Measurements from ENCODE around the gene PRKAR2A. TPM values are rescaled to one million over a fixed set of nuclear protein-coding genes. Genes with fewer than 3 reads are reported as not detected.
A peak's percentile ranks its signal among the peaks of the same experiment; 100 is the strongest.

The PRKAR2A gene
- 10 to 100 TPM; 40.5 to 43.5 (median 42.7) TPM for total RNA-seq
- 23.8 TPM for total RNA-seq (2013)

- peak within 1 kb of the TSS; percentile 91 for H3K4me3 Mint-ChIP-seq
- Histone ChIP-seq H3K27me3 (ENCODE audit: control insufficient read depth, insufficient read depth, low read length) (no peaks in the 10 kb centered on the region), H3K9me3 (ENCODE audit: control insufficient read depth, insufficient read depth, low read length) (no peaks in the 10 kb centered on the region), H3K4me3 (ENCODE audit: low read length) (peak within 1 kb of the TSS; percentile 86), H3K27ac (ENCODE audit: low read length) (peak within 1 kb of the TSS; percentile 79), H3K4me1 (ENCODE audit: control insufficient read depth, insufficient read depth, low read length) (peaks cover 27% of the 10 kb centered on the region), H3K36me3 (ENCODE audit: control insufficient read depth, insufficient read depth, low read length) (no peaks in the 10 kb centered on the region)
- H3K27me3 Mint-ChIP-seq (ENCODE audit: low read depth in 2 of 2), result no peaks in the 10 kb centered on the region
- H3K36me3 Mint-ChIP-seq, result no peaks in the 10 kb centered on the region
- H3K27ac Mint-ChIP-seq, result peak within 1 kb of the TSS; percentile 98
- intact Hi-C loops (cut with micrococcal nuclease), result loop anchor here (2.0 to 5.0 kb wide), 3 partner anchors 35 to 70 kb away; partner anchors contain the start of genes ARIH2 and SLC25A20
- WGBS (ENCODE audit: insufficient coverage), result 3% methylated on average over 81 of the region's 81 CpGs
- TF ChIP-seq CTCF (IDR thresholded peaks at IDR 0.05), result no peak
- H3K4me1 Mint-ChIP-seq, result peaks cover 23 to 29% of the 10 kb centered on the region in 2 donors
- no peaks in the 10 kb centered on the region for H3K9me3 Mint-ChIP-seq
- peak; percentile 89 to 95 (median 89) for ATAC-seq
- DNase-seq, result peak; percentile 88 to 92
Measured at GRCh38 chr3:48847504-48848423, at the start of gene PRKAR2A. TSS of gene PRKAR2A (minus strand) at chr3:48847874. CDS start at chr3:48847596, 278 bp downstream.

GRCh38 chr3:48896936-48897335, 49.3 kb upstream of the PRKAR2A start:
- DNase-seq (no peak), ATAC-seq (no peak)
- intact Hi-C loops (cut with micrococcal nuclease), result loop anchor here (5.0 kb wide), 1 partner anchor 50 kb away; the partner anchor contains the start of gene PRKAR2A
- TF ChIP-seq CTCF (IDR thresholded peaks at IDR 0.05), result no peak
- Mint-ChIP-seq H3K4me1 (peaks cover 48 to 51% of the 10 kb centered on the region in 2 donors), H3K4me3 (peak overlapping the region; percentile 80), H3K27me3 (ENCODE audit: low read depth in 2 of 2) (no peaks in the 10 kb centered on the region), H3K27ac (peak overlapping the region; percentile 86 to 88), H3K9me3 (no peaks in the 10 kb centered on the region), H3K36me3 (peaks cover under 1% of the 10 kb centered on the region)
- peak overlapping the region; percentile 88 for H3K27ac ChIP-seq (ENCODE audit: low read length)
- peaks cover 2% of the 10 kb centered on the region for H3K36me3 ChIP-seq (ENCODE audit: control insufficient read depth, insufficient read depth, low read length)
- WGBS (ENCODE audit: insufficient coverage), result 80% methylated on average over 2 of the region's 2 CpGs
- H3K27me3 ChIP-seq (ENCODE audit: control insufficient read depth, insufficient read depth, low read length), result no peaks in the 10 kb centered on the region
- no peak overlapping the region for H3K4me3 ChIP-seq (ENCODE audit: low read length)
- H3K4me1 ChIP-seq (ENCODE audit: control insufficient read depth, insufficient read depth, low read length), result peaks cover 44% of the 10 kb centered on the region
- H3K9me3 ChIP-seq (ENCODE audit: control insufficient read depth, insufficient read depth, low read length), result no peaks in the 10 kb centered on the region

- 100% methylated on average over 6 of the region's 6 CpGs for WGBS (ENCODE audit: insufficient coverage)
- no peaks in the 10 kb centered on the region for H3K9me3 ChIP-seq (ENCODE audit: control insufficient read depth, insufficient read depth, low read length)
- H3K4me1 ChIP-seq (ENCODE audit: control insufficient read depth, insufficient read depth, low read length), result peaks cover 35% of the 10 kb centered on the region
- intact Hi-C loops (cut with micrococcal nuclease), result no loop called here
- Mint-ChIP-seq H3K4me3 (no peak overlapping the region), H3K36me3 (peaks cover 6% of the 10 kb centered on the region), H3K27me3 (ENCODE audit: low read depth in 2 of 2) (no peaks in the 10 kb centered on the region), H3K27ac (peak overlapping the region in 1 of 2 donors; percentile 36), H3K4me1 (peaks cover 47 to 48% of the 10 kb centered on the region in 2 donors), H3K9me3 (no peaks in the 10 kb centered on the region)
- H3K4me3 ChIP-seq (ENCODE audit: low read length), result no peak overlapping the region
- no peaks in the 10 kb centered on the region for H3K27me3 ChIP-seq (ENCODE audit: control insufficient read depth, insufficient read depth, low read length)
- H3K27ac ChIP-seq (ENCODE audit: low read length), result no peak overlapping the region
- TF ChIP-seq CTCF (IDR thresholded peaks at IDR 0.05), result no peak
- H3K36me3 ChIP-seq (ENCODE audit: control insufficient read depth, insufficient read depth, low read length), result peaks cover 14% of the 10 kb centered on the region
- ATAC-seq (no peak), DNase-seq (no peak)
Measured at GRCh38 chr3:48894516-48894915, 46.8 kb upstream of the PRKAR2A start.

Data from natural killer cell (primary cell).